Astrocyte (in vitro differentiated cells and primary cell): ENCODE measurements around the gene CDH8.

ENCODE experiments used
- EZH2 ChIP-seq: IDR thresholded peaks from 2 replicates; pipeline ENCODE4 v1.6.1; 2012; ENCODE audit warnings: mild to moderate bottlenecking, low read length, inconsistent platforms; ENCODE audit not compliant: insufficient read depth
- TF ChIP-seq, protein P1 (sequence below): IDR thresholded peaks from 2 replicates; pipeline ENCODE4 v1.5.1; 2011; ENCODE audit warnings: low read depth, mild to moderate bottlenecking, inconsistent platforms, low read length, moderate library complexity; ENCODE audit not compliant: insufficient read depth

DNA sequence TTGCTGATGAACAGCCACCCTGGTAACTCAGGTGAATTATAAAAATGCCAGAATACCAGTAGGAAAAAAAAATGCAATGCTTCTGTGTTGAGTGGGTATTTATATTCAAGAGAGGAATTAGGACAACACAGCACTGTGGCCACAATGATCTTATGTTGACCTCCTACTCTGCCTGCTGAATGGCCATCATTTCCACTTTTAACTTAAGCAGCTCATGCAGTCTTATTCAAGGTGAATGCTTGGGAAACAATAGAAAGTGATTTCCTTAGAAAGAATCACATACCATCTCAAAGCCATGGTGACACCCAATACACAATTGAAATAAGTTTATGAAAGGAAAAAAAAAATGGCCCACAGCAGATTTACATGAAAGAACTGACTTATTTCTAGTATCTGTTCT, 224.0 kb downstream of the CDH8 start:
- TF ChIP-seq, protein P1, sequence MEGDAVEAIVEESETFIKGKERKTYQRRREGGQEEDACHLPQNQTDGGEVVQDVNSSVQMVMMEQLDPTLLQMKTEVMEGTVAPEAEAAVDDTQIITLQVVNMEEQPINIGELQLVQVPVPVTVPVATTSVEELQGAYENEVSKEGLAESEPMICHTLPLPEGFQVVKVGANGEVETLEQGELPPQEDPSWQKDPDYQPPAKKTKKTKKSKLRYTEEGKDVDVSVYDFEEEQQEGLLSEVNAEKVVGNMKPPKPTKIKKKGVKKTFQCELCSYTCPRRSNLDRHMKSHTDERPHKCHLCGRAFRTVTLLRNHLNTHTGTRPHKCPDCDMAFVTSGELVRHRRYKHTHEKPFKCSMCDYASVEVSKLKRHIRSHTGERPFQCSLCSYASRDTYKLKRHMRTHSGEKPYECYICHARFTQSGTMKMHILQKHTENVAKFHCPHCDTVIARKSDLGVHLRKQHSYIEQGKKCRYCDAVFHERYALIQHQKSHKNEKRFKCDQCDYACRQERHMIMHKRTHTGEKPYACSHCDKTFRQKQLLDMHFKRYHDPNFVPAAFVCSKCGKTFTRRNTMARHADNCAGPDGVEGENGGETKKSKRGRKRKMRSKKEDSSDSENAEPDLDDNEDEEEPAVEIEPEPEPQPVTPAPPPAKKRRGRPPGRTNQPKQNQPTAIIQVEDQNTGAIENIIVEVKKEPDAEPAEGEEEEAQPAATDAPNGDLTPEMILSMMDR, result no peak
- no peak for TF ChIP-seq EZH2
